ENCODE results near the gene BCAR3. TPM values are rescaled to one million over a fixed set of nuclear protein-coding genes. Genes with fewer than 3 reads are reported as not detected.

BCAR3 gene
- total RNA-seq, 1 donor from 2014 or later: 38.5 TPM

GRCh38 chr1:93672069-93672468 is 9.6 kb downstream of the BCAR3 start:
- H3K36me3 Mint-ChIP-seq (ENCODE audit: low read depth): peaks cover 25% of the 10 kb centered on the region
- DNase-seq (ENCODE audit: low read depth, low spot score): no peak
- no peaks in the 10 kb centered on the region for H3K27me3 Mint-ChIP-seq (ENCODE audit: low read depth)
- H3K4me1 Mint-ChIP-seq: peaks cover 68% of the 10 kb centered on the region
- no peak overlapping the region for H3K27ac Mint-ChIP-seq (ENCODE audit: unreplicated experiment)
- no peak for TF ChIP-seq CTCF (conservative IDR thresholded peaks at IDR 0.05)
- H3K4me3 Mint-ChIP-seq: no peak overlapping the region
- H3K9me3 Mint-ChIP-seq: no peaks in the 10 kb centered on the region

GRCh38 chr1:93671099-93671621 is 10.5 kb downstream of the BCAR3 start:
- H3K4me1 Mint-ChIP-seq: peaks cover 68% of the 10 kb centered on the region
- H3K27ac Mint-ChIP-seq (ENCODE audit: unreplicated experiment): no peak overlapping the region
- no peaks in the 10 kb centered on the region for H3K27me3 Mint-ChIP-seq (ENCODE audit: low read depth)
- DNase-seq (ENCODE audit: low read depth, low spot score): no peak
- no peak for TF ChIP-seq CTCF (conservative IDR thresholded peaks at IDR 0.05)
- H3K9me3 Mint-ChIP-seq: no peaks in the 10 kb centered on the region
- H3K4me3 Mint-ChIP-seq: no peak overlapping the region
- peaks cover 23% of the 10 kb centered on the region for H3K36me3 Mint-ChIP-seq (ENCODE audit: low read depth)

GRCh38 chr1:93670141-93670540 is 11.5 kb downstream of the BCAR3 start:
- no peak for TF ChIP-seq CTCF (conservative IDR thresholded peaks at IDR 0.05)
- Mint-ChIP-seq H3K4me1 (peaks cover 67% of the 10 kb centered on the region), H3K9me3 (no peaks in the 10 kb centered on the region), H3K36me3 (ENCODE audit: low read depth) (peaks cover 25% of the 10 kb centered on the region), H3K4me3 (no peak overlapping the region), H3K27me3 (ENCODE audit: low read depth) (no peaks in the 10 kb centered on the region), H3K27ac (ENCODE audit: unreplicated experiment) (no peak overlapping the region)
- DNase-seq (ENCODE audit: low read depth, low spot score): no peak

- peak overlapping the region; percentile 85 for H3K27ac Mint-ChIP-seq (ENCODE audit: unreplicated experiment)
- DNase-seq (ENCODE audit: low read depth, low spot score): no peak
- H3K4me1 Mint-ChIP-seq: peaks cover 68% of the 10 kb centered on the region
Observed at GRCh38 chr1:93669369-93669768, 12.3 kb downstream of the BCAR3 start.

GRCh38 chr1:93668951-93669350 is 12.7 kb downstream of the BCAR3 start:
- peaks cover 22% of the 10 kb centered on the region for H3K36me3 Mint-ChIP-seq (ENCODE audit: low read depth)
- H3K27me3 Mint-ChIP-seq (ENCODE audit: low read depth): no peaks in the 10 kb centered on the region
- no peaks in the 10 kb centered on the region for H3K9me3 Mint-ChIP-seq
- peaks cover 73% of the 10 kb centered on the region for H3K4me1 Mint-ChIP-seq
- DNase-seq (ENCODE audit: low read depth, low spot score): no peak
- TF ChIP-seq CTCF (conservative IDR thresholded peaks at IDR 0.05): no peak
- no peak overlapping the region for H3K27ac Mint-ChIP-seq (ENCODE audit: unreplicated experiment)
- no peak overlapping the region for H3K4me3 Mint-ChIP-seq

More at GRCh38 chr1:93669369-93669768, 12.3 kb downstream of the BCAR3 start:
- no peak for TF ChIP-seq CTCF (conservative IDR thresholded peaks at IDR 0.05)
- peak overlapping the region; percentile 42 for H3K4me3 Mint-ChIP-seq
- peaks cover 22% of the 10 kb centered on the region for H3K36me3 Mint-ChIP-seq (ENCODE audit: low read depth)
- H3K27me3 Mint-ChIP-seq (ENCODE audit: low read depth): no peaks in the 10 kb centered on the region
- H3K9me3 Mint-ChIP-seq: no peaks in the 10 kb centered on the region

Data from neural crest cell (in vitro differentiated cells).